GM12878 (cell line): ENCODE measurements around the gene LTN1. TPM values are rescaled to one million over a fixed set of nuclear protein-coding genes. Genes with fewer than 3 reads are reported as not detected.

Source experiments
- ATF3 ChIP-seq: IDR thresholded peaks from 2 replicates; pipeline ENCODE4 v1.6.1; 2011; ENCODE audit warnings: low read depth, mild to moderate bottlenecking, low read length, moderate library complexity, borderline replicate concordance; ENCODE audit errors: extremely low read depth
- BACH1 ChIP-seq: fragments of 450-650 bp; IDR thresholded peaks from 2 replicates; pipeline ENCODE4 v1.6.1; 2017; ENCODE audit warnings: mild to moderate bottlenecking, borderline replicate concordance
- BCLAF1 ChIP-seq: fragments of 450-650 bp; IDR thresholded peaks from 2 replicates; pipeline ENCODE4 v1.6.1; 2017; ENCODE audit warnings: antibody characterized with exemption, mild to moderate bottlenecking, moderate library complexity
- EP300 ChIP-seq, 2 experiments: fragments of 150-350 bp in 1 of 2; IDR thresholded peaks; 2 replicates each; pipeline ENCODE4 v1.6.1; 2011 to 2012; ENCODE audit warnings: low read depth in 2 of 2, low read length in 2 of 2, borderline replicate concordance in 1 of 2, improper control_type of control experiment in 1 of 2, inconsistent platforms in 1 of 2; ENCODE audit not compliant: control insufficient read depth in 1 of 2
- HDGF ChIP-seq: fragments of 450-650 bp; IDR thresholded peaks from 2 replicates; pipeline ENCODE4 v1.6.1; 2016; ENCODE audit warnings: antibody characterized with exemption
- JUNB ChIP-seq: IDR thresholded peaks from 2 replicates; pipeline ENCODE4 v1.6.1; 2016; ENCODE audit warnings: antibody characterized with exemption, mild to moderate bottlenecking
- LARP7 ChIP-seq: fragments of 450-650 bp; IDR thresholded peaks from 2 replicates; pipeline ENCODE4 v1.6.1; 2017; ENCODE audit warnings: mild to moderate bottlenecking
- ZBTB4 ChIP-seq: fragments of 450-650 bp; formaldehyde crosslinking; IDR thresholded peaks from 2 replicates; pipeline ENCODE4 v1.4.0; 2022; ENCODE audit warnings: mild to moderate bottlenecking, moderate library complexity
- ZNF24 ChIP-seq: fragments of 450-650 bp; IDR thresholded peaks from 2 replicates; pipeline ENCODE4 v1.6.1; 2017; ENCODE audit warnings: antibody characterized with exemption, mild to moderate bottlenecking
- ZNF384 ChIP-seq: IDR thresholded peaks from 2 replicates; pipeline ENCODE4 v1.6.1; 2012; ENCODE audit warnings: low read depth, mild to moderate bottlenecking, low read length, improper control_type of control experiment, borderline replicate concordance
- ZNF687 ChIP-seq: fragments of 450-650 bp; IDR thresholded peaks from 2 replicates; pipeline ENCODE4 v1.6.1; 2017; ENCODE audit warnings: mild to moderate bottlenecking, moderate library complexity
- polyA plus RNA-seq, 11 experiments: library from polyadenylated mRNA; depleted of rRNA in 4 of 11; unstranded in 6 of 11; stranded (reverse) in 5 of 11; fragments of >200 nt; fragmentation: Nextera tagmentation in 4 of 11; fragmentation: Illumina TruSeq in 1 of 11; extraction: Ambion mirVana in 4 of 11; extraction: Trizol in 1 of 11; gene quantifications; 1 replicate in 1 of 11; 2 replicates in 10 of 11; pipeline versions ENCODE4 v1.2.1 to v1.2.3, GENCODE V29; 2011 to 2016; ENCODE audit warnings: inconsistent platforms in 2 of 11, missing spikeins in 2 of 11, low read depth in 1 of 11
- total RNA-seq, 4 experiments: library from RNA; depleted of rRNA in 3 of 4; stranded (reverse); fragments of >200 nt in 3 of 4; fragmentation: Illumina TruSeq in 1 of 4; extraction: Trizol in 1 of 4; gene quantifications; 2 replicates each; pipeline versions ENCODE4 v1.2.1 to v1.2.3, GENCODE V29; 2013 to 2021

The LTN1 gene
- total and polyA plus RNA-seq, 10 of the 15 experiments (the other 5 are each of a cell fraction or from before 2014, with no cell fraction given): 3.5 to 17.3 (median 12.3) TPM

- TF ChIP-seq BCLAF1: no peak
- TF ChIP-seq ATF3: no peak
- no peak for TF ChIP-seq ZNF384
- TF ChIP-seq ZBTB4 (CRISPR knock-in tag): no peak
- no peak for TF ChIP-seq LARP7
- TF ChIP-seq ZNF687: no peak
- TF ChIP-seq JUNB: no peak
- TF ChIP-seq ZNF24: no peak
- no peak for TF ChIP-seq HDGF
- no peak for TF ChIP-seq EP300 (IDR thresholded peaks at IDR 0.05; ENCODE audit: borderline replicate concordance in 1 of 2, control insufficient read depth in 1 of 2, low read depth in 2 of 2, low read length in 2 of 2)
- no peak for TF ChIP-seq BACH1
Measured at GRCh38 chr21:29008367-29008766, 15.7 kb upstream of the LTN1 start (continued).
